Mononuclear cell (primary cell): ENCODE data around the gene NCBP3. TPM values are rescaled to one million over a fixed set of nuclear protein-coding genes. Genes with fewer than 3 reads are reported as not detected.
"Not testable (repeated sequence)": the region's sequence is repeated elsewhere in the genome, so short reads cannot be mapped to it uniquely, and the experiment has no call there.

ENCODE experiments used
- H3K27me3 ChIP-seq: 2 replicates; pipeline ENCODE4 v1.6.0; 2011; ENCODE audit warnings: low read length, control low read depth; ENCODE audit not compliant: insufficient read depth
- H3K4me1 ChIP-seq: 2 replicates; pipeline ENCODE4 v1.5.1; 2011; ENCODE audit warnings: mild to moderate bottlenecking, low read length, control low read depth; ENCODE audit not compliant: insufficient read depth
- H3K4me3 ChIP-seq: 2 replicates; pipeline ENCODE4 v1.5.1; 2011; ENCODE audit warnings: mild to moderate bottlenecking, low read length, moderate library complexity
- H3K9me3 ChIP-seq: 2 replicates; pipeline ENCODE4 v1.5.1; 2011; ENCODE audit warnings: low read depth, mild to moderate bottlenecking, control low read depth, low read length
- total RNA-seq: library from RNA; depleted of rRNA; stranded (reverse); fragments of >200 nt; gene quantifications from one replicate; pipeline ENCODE4 v1.2.3, GENCODE V29; 2012

Gene NCBP3
- total RNA-seq, 1 donor = 24.1 TPM

GRCh38 chr17:3866276-3866675 lies 20.2 kb upstream of the NCBP3 start:
- H3K4me3 ChIP-seq = no peak overlapping the region
- no peaks in the 10 kb centered on the region for H3K9me3 ChIP-seq
- H3K27me3 ChIP-seq = no peaks in the 10 kb centered on the region
- no peaks in the 10 kb centered on the region for H3K4me1 ChIP-seq

GRCh38 chr17:3865176-3865575 lies 19.1 kb upstream of the NCBP3 start:
- H3K9me3 ChIP-seq = no peaks in the 10 kb centered on the region
- no peaks in the 10 kb centered on the region for H3K4me1 ChIP-seq
- H3K27me3 ChIP-seq = no peaks in the 10 kb centered on the region
- no peak overlapping the region for H3K4me3 ChIP-seq

- H3K27me3 ChIP-seq = no peaks in the 10 kb centered on the region
- H3K4me3 ChIP-seq = no peak overlapping the region
Measured at GRCh38 chr17:3864534-3864933, 18.5 kb upstream of the NCBP3 start.

GRCh38 chr17:3861761-3862681 lies 16.0 kb upstream of the NCBP3 start:
- Histone ChIP-seq H3K4me1 (no peaks in the 10 kb centered on the region), H3K4me3 (no peak overlapping the region), H3K27me3 (no peaks in the 10 kb centered on the region), H3K9me3 (no peaks in the 10 kb centered on the region)

More at GRCh38 chr17:3864534-3864933, 18.5 kb upstream of the NCBP3 start:
- Histone ChIP-seq H3K9me3 (no peaks in the 10 kb centered on the region), H3K4me1 (no peaks in the 10 kb centered on the region)

GRCh38 chr17:3860939-3861700 lies 15.1 kb upstream of the NCBP3 start:
- Histone ChIP-seq H3K9me3 (no peaks in the 10 kb centered on the region), H3K4me1 (no peaks in the 10 kb centered on the region), H3K4me3 (no peak overlapping the region)

GRCh38 chr17:3859940-3860339 lies 13.9 kb upstream of the NCBP3 start:
- H3K27me3 ChIP-seq = no peaks in the 10 kb centered on the region
- H3K9me3 ChIP-seq = no peaks in the 10 kb centered on the region
- H3K4me3 ChIP-seq = no peak overlapping the region
- H3K4me1 ChIP-seq = no peaks in the 10 kb centered on the region

More at GRCh38 chr17:3860939-3861700, 15.1 kb upstream of the NCBP3 start:
- no peaks in the 10 kb centered on the region for H3K27me3 ChIP-seq

GRCh38 chr17:3857261-3858105 lies 11.4 kb upstream of the NCBP3 start:
- Histone ChIP-seq H3K4me1 (no peaks in the 10 kb centered on the region), H3K4me3 (no peak overlapping the region), H3K27me3 (no peaks in the 10 kb centered on the region), H3K9me3 (no peaks in the 10 kb centered on the region)

GRCh38 chr17:3854204-3854603 lies 8.2 kb upstream of the NCBP3 start:
- H3K4me1 ChIP-seq = not testable (repeated sequence)

GRCh38 chr17:3852561-3852960 lies 6.5 kb upstream of the NCBP3 start:
- no peaks in the 10 kb centered on the region for H3K9me3 ChIP-seq
- no peaks in the 10 kb centered on the region for H3K4me1 ChIP-seq
- H3K27me3 ChIP-seq = no peaks in the 10 kb centered on the region
- no peak overlapping the region for H3K4me3 ChIP-seq

More at GRCh38 chr17:3854204-3854603, 8.2 kb upstream of the NCBP3 start:
- not testable (repeated sequence) for H3K4me3 ChIP-seq, H3K27me3 ChIP-seq, H3K9me3 ChIP-seq

GRCh38 chr17:3851461-3852100 lies 5.5 kb upstream of the NCBP3 start:
- Histone ChIP-seq H3K4me1 (no peaks in the 10 kb centered on the region), H3K9me3 (no peaks in the 10 kb centered on the region), H3K27me3 (no peaks in the 10 kb centered on the region), H3K4me3 (no peak overlapping the region)

- Histone ChIP-seq H3K4me1 (peaks cover 19% of the 10 kb centered on the region), H3K4me3 (no peak overlapping the region), H3K9me3 (no peaks in the 10 kb centered on the region), H3K27me3 (no peaks in the 10 kb centered on the region)
Measured at GRCh38 chr17:3848229-3848835, 2.3 kb upstream of the NCBP3 start.

- H3K27me3 ChIP-seq = no peaks in the 10 kb centered on the region
- H3K4me3 ChIP-seq = no peak overlapping the region
- peaks cover 19% of the 10 kb centered on the region for H3K4me1 ChIP-seq
- H3K9me3 ChIP-seq = no peaks in the 10 kb centered on the region
Measured at GRCh38 chr17:3847165-3847670, 1.2 kb upstream of the NCBP3 start.

GRCh38 chr17:3846437-3847164 lies 555 bp upstream of the NCBP3 start:
- peak overlapping the region; percentile 77 for H3K4me3 ChIP-seq
- no peaks in the 10 kb centered on the region for H3K9me3 ChIP-seq
- H3K27me3 ChIP-seq = no peaks in the 10 kb centered on the region
- H3K4me1 ChIP-seq = peaks cover 20% of the 10 kb centered on the region
